SU-DHL-6 (cell line): ENCODE data around the gene RAET1L.

Source experiments
- CTCF ChIP-seq: fragments of 200-600 bp; sonication (generic); IDR thresholded peaks from one replicate; pipeline ENCODE4 v1.5.1; 2017; ENCODE audit warnings: antibody characterized with exemption, mild to moderate bottlenecking, low read length, moderate library complexity; ENCODE audit not compliant: insufficient read depth, poor library complexity, severe bottlenecking
- EZH2phosphoT487 ChIP-seq: fragments of 200-600 bp; sonication (generic), shearing (Covaris generic); conservative IDR thresholded peaks from 2 replicates; pipeline ENCODE4 v1.6.1; 2018; ENCODE audit warnings: mild to moderate bottlenecking, antibody characterized with exemption, low read length, moderate library complexity, mixed read lengths

DNA sequence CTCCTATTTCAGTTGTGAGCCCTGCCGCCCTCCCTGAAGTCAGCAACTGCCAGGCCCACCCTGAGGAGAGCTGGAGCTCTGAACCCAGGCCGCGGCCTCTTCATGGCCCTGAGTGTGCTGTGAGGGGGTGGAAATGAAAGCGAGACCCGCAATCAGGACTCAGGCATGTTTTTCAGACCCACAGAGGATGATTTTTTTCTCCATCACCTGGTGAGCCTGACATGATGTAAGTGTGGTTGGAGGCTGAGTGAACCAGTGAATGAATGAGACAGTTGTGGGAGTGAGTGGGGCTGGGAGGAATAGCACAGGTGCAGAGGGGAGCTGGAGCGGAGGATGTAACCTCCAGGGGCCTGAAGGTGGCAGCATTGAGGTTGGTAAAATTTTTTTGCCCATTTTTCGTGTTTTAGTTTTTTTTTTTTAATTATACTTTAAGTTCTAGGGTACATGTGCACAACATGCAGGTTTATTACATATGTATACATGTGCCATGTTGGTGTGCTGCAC lies 18.3 kb downstream of the RAET1L start:
- TF ChIP-seq CTCF (peak; percentile 27), EZH2phosphoT487 (no peak)
